GM19023 (cell line): Measurements from ENCODE around the gene EGFR.

Experiments used
- ATAC-seq: cut with Tn5 transposase; IDR thresholded peaks from one replicate; pipeline ENCODE4 v1.9.1; 2021; ENCODE audit warnings: mild to moderate bottlenecking, moderate library complexity; ENCODE audit not compliant: unreplicated experiment

Gene EGFR

DNA sequence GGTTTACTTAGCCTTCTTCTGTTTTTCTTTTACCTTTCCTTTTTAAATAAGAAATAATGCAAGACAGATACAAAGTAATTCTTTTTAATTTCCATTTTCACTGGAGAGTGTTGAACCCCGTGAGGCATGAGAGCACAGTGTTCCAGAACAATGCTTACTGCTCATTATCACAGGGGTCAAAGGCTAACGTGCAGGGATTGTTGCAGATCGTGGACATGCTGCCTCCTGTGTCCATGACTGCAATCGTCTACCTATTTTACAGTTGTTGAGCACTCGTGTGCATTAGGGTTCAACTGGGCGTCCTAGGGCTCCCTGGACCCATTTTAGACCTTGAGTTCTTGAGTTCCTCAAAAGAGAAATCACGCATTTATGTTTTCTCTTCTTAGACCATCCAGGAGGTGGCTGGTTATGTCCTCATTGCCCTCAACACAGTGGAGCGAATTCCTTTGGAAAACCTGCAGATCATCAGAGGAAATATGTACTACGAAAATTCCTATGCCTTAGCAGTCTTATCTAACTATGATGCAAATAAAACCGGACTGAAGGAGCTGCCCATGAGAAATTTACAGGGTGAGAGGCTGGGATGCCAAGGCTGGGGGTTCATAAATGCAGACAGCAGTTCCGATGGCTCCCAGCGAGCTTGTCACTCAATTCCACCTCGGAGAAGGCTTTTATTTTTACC lies 124.2 kb downstream of the EGFR start:
- ATAC-seq: no peak

DNA sequence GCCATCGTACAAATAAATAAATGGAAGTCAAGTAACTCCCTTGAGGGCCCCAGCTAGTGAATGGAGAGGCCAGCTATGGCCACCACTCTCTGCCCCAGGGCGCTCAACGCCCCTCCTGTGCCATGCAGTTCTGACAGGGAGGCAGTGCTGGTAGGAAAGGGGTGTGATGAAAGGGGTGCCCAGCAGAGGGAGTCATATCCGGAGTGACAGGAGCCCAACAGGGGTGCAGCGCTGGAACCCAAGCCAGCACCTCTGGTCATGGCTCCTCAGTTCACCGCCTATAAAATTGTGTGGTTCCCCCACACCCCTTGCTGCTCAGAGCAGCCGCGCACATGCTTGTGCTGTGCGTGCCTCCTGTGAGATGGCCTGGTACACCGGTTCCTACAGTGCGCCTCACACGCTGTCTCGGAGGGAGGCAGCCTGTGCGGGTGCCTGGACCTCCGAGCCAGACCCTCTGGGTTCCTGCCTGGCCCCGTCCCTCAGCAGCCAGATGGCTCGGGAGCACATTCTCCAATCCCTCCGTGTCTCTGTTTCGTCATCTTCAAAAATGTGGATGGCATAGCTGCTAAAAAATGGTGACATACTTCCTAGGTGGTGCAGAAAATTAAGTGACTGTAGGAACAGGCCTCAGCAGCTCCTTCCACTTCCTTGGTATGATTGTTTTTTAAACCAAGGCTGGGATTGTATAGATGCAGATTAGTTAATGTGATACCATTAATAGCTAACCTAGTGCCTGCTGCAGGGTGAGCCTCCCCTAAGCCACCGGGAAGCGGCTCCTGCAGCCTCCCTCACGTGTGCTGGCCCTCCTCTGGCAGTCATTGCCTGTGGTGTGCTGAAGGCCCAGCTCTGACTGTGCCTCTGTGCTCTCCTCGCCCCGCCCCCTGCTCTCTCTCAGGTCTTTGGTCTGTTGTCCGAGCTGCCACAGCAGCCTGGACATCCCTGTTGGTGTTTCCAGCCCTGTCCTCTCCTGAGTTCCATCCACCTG lies 125.8 kb downstream of the EGFR start:
- ATAC-seq: no peak

DNA sequence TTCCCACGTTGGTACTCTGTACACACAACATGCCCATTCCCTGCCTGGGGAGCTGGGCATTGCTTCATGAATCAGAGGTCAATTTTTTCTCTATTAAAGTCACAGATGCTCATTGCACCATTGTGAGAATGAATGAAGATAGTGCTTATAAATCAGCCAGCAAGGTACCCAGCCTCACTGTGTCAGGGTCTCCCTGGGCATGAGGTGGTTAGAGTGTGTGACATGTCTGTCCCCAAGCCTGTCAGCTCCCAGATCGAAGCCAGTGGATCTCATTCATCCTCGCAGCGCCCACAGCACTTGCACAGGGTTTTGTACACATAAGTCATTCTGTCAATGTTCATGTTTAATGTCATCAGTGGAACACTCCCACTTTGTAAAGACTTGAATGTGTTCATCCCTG lies 126.8 kb downstream of the EGFR start:
- ATAC-seq: no peak

- no peak for ATAC-seq
These were observed 128.3 kb downstream of the EGFR start for GRCh38 chr7:55147101-55147500.

GRCh38 chr7:55147736-55148135 lies 128.9 kb downstream of the EGFR start:
- ATAC-seq: no peak

GRCh38 chr7:55148571-55148970 lies 129.8 kb downstream of the EGFR start:
- no peak for ATAC-seq

DNA sequence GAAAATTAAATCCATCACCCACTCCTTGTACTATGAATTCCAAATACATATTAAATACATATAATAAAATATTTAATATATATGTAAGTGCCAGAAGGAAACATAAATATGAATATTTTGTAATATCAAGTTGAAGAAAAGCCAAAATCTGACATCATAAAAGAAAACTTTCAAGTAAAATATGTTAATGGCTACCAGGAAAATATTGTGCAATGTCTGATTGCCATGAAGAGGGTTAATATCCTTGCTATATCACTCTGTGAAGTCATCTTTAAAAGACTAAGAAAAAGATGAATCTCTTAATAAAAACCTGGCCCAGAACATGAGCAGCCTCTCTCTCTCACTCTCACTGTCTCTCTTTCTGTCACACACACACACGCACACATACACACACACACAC lies 130.2 kb downstream of the EGFR start:
- ATAC-seq: no peak

GRCh38 chr7:55150166-55150565 lies 131.3 kb downstream of the EGFR start:
- no peak for ATAC-seq

- no peak for ATAC-seq
These were observed 132.1 kb downstream of the EGFR start for GRCh38 chr7:55150709-55151451.

DNA sequence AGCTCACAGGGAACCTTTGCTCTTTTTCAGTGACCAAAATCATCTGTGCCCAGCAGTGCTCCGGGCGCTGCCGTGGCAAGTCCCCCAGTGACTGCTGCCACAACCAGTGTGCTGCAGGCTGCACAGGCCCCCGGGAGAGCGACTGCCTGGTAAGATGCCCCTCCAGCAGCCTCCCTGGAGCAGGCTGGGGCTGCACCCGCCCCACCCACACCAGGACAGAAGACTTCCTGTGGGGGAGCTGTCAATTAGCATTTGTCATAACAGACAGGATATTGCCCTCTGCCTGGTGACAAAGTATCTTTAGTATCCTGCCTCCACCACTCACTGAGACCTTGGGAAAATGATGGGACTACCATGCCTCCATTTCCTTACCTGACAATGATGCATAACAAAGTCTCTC lies 133.7 kb downstream of the EGFR start:
- no peak for ATAC-seq

GRCh38 chr7:55154096-55154495 lies 135.3 kb downstream of the EGFR start:
- no peak for ATAC-seq

DNA sequence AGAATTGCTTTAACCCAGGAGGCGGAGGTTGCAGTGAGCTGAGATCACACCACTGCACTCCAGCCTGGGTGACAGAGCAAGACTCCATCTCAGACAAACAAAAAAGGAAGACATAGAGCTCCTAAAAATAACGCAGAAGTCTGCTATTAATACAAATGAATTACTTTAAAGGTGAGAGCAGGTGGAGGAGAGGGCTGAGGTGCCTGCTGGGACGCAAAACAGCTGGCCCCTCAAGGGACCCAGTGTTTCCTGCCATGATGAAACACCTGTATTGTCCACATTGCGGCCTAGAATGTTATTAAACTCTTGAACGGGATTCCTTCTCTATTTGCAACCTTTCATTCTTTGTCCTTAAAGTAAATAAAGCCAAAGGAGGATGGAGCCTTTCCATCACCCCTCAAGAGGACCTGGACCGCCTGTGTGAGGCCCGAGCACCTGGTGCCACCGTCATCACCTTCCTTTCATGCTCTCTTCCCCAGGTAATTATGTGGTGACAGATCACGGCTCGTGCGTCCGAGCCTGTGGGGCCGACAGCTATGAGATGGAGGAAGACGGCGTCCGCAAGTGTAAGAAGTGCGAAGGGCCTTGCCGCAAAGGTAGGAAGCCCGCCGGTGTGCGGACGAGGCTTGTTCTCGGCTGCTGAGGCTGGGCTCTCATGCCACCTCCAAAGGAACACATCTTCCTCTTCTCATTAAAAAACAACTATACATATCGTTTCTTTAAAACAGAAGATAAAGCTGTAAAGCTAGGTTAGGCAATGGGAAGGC lies 136.7 kb downstream of the EGFR start:
- no peak for ATAC-seq

DNA sequence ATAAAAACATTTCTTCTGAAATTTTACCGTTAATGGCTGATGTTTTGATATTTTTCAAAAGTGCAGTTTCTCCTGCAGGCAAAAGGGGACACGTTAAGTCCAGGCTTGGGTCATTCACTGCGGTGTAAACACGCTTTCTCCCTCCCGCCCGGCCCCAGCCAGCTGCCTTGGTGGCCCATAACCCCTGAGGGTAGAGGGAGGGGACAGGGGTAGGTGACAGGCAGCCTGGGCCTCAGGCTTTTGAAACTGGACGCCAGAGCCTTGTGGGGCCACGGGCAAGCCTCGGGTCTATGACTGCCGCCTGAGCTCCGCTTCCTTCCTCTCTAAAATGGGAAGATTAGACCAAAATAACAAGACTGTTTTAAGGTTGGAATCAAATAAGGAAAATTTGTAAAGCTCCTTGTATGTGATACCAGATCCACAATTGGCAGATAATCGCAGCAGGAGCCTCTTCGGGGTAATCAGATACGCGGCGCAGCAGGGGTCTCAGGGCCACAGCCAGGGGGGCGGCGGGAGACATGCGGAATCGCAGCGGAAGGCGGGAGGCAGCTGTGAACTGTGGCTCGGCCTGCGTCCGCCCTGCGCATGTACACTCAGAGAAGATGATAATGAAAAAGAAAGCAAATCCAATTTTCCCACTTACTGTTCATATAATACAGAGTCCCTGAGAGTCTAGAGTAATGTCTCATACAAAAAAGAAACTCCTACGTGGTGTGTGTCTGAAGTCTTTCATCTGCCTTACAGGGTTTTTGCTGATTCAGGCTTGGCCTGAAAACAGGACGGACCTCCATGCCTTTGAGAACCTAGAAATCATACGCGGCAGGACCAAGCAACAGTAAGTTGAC lies 138.3 kb downstream of the EGFR start:
- ATAC-seq: no peak

- no peak for ATAC-seq
These were observed 138.9 kb downstream of the EGFR start for GRCh38 chr7:55157764-55158105.

DNA sequence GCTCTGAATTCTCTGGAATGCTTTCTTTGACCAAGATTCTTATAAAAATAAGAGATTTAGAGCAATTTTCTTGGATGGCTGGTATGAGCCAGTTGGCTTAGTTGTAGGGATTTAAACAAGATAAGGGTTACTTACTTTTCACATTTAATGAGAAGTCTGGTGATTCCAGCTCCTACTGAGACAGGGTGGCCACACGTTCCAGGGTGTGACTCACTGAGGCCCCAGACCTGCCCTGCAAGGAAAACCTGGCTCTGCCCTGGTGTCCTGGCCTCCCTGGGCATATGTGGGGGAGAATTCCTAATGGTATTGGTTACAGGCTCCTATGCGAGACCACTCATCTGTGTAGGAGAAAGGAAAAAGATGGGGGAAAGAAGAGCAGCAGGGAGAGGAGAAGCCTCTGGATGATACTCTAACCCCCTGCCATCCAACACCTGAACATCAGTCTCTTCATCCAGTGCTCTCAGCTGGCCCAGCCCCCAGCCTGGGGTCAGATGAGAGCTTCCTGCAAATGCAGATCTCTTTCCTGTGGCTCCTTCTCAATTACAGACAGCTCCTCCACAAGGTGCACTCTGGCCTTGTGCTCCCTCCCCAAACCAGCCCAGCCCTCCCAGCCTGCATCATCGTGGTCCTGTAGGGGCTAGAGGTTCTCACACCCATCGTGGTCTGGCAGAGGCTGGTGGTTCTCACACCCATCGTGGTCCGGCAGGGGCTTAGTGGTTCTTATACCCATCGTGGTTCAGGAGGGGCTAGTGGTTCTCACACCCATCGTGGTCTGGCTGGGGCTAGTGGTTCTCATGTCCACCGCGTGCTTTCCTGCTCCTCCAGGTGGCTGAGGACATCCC lies 139.9 kb downstream of the EGFR start:
- no peak for ATAC-seq

DNA sequence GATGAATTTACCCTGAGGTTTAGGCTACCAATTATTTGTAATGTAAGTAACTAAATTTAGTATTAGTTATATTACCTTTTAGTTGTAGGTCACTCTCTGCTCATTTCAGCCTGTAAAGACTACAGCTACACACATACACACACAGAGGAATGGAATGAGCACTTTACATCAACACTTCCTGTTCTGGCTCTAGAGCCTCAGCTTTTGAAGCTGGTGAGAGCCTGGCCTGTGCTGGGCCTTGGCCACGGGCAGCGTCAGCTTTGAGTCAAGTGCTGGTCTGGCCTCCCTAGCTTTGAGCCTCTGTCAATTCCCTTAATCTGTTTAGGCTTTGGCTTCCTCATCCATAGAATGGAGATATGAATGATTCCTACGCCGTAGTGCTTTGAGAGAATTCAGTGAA lies 141.7 kb downstream of the EGFR start:
- ATAC-seq: no peak

DNA sequence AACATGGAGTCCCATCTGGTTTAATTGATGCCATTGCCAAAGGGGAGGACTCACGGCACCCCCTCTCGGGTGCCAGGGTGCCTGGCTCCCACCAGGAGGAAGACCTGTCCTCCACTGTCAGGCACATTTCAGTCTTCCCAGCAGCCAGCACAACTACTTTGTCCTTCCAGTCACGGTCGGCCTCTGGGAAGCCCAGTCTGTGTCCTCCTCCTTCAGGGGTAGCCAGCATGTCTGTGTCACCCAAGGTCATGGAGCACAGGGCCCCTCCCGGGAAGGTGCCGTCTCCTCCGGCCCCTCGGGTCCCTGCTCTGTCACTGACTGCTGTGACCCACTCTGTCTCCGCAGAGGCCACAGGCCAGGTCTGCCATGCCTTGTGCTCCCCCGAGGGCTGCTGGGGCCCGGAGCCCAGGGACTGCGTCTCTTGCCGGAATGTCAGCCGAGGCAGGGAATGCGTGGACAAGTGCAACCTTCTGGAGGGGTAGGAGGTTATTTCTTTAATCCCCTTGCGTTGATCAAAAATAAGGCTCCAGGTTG lies 142.4 kb downstream of the EGFR start:
- ATAC-seq: no peak

- ATAC-seq: no peak
These were observed 143.7 kb downstream of the EGFR start for GRCh38 chr7:55162476-55162875.

DNA sequence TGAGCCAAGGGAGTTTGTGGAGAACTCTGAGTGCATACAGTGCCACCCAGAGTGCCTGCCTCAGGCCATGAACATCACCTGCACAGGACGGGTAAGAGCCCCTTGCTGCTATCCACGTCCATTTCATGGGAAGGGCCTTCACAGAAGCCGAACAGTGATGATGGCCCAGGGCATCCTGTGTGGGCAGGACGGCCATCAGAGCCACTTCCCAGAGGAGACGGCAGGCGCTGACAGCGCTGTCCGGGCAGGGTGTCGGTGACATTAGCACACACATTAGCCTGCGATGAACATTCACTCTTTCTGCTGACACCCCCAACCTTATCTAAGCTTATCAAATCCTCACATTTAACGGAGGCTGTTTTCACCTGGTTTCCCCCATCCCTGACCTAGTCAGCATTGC lies 144.9 kb downstream of the EGFR start:
- no peak for ATAC-seq
